ENCODE results near the gene WNT11.

The WNT11 gene

DNA sequence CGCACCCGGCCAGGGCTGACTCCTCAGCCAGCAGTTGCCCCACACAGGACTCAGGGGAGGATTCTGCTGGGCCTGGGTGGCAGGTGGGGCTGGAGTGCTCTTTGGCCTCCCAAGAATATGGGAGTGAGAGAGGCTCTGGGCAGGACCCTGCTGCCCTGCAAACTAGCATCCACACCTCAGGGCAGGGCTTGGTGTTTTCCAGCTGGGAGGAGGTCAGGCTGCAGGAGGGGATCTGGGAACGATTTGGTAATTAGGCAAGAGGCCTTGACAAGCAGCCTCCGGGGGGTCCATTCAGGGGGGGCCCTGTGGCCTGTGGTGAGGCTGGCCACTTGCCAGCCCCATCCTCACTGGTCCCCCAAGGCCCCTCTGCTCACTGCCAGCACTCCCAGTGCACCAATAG, 35.8 kb downstream of the WNT11 start:
- DNase-seq, result no peak

DNA sequence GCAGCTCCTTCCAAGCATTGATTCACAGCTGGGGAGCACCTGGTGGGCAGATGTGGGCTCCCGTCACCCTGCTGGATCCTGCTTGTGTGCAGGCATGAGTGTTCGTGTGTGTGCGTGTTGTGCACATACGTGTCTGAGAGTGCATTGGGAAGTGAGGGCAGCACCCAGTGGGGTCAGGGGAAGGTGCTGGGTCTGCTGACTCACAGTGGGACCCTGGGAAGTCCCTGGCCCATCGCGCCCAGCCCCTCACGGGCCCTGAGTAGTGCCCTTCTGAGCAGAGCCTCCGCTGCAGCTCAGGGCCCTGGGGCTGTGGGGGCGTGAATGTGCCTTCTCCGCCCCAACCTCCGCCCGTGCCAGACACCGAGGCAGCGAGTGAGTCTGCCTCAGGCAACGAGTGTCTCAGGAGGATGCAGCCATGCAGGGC, 36.8 kb downstream of the WNT11 start:
- DNase-seq, result no peak

DNA sequence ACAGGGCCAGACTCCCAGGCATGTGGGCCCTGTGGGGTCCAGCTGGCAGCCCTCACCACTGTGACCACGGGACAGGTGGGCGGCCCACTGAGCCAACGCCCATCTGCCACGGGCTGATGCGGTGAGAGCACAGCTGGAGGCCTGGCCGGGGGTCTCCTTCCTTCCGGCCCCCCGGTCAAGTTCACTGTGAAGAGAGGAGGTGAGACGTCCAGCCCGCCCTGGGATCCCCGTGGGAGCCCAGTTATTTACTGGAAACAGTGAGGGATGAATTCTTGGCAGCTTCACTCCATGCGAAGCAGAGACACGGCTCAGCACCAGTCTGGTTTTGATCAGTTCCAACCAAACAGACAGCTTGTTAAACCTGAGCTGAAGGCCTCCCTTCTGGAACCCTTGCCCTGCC, 38.7 kb downstream of the WNT11 start:
- DNase-seq, result no peak

DNA sequence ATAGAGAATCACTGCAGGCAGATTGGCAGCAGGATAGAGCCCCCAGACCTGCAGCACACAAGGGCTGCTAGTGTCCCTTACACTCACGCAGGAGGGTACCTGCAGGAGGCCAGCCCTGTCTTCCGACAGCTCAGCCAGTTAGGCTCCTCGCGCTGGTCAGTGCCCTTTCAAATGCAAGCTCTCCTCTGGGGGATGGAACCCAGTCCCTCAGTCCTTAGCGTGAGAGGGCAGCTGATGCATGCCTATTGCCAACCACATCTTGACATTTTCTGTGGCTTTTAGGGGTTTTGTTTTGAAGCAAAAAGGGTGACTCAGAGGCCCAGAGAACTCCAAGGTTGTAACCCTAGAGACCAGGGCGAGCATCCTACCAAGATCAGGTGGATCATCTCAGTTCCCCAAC, 40.0 kb downstream of the WNT11 start:
- DNase-seq, result no peak

DNA sequence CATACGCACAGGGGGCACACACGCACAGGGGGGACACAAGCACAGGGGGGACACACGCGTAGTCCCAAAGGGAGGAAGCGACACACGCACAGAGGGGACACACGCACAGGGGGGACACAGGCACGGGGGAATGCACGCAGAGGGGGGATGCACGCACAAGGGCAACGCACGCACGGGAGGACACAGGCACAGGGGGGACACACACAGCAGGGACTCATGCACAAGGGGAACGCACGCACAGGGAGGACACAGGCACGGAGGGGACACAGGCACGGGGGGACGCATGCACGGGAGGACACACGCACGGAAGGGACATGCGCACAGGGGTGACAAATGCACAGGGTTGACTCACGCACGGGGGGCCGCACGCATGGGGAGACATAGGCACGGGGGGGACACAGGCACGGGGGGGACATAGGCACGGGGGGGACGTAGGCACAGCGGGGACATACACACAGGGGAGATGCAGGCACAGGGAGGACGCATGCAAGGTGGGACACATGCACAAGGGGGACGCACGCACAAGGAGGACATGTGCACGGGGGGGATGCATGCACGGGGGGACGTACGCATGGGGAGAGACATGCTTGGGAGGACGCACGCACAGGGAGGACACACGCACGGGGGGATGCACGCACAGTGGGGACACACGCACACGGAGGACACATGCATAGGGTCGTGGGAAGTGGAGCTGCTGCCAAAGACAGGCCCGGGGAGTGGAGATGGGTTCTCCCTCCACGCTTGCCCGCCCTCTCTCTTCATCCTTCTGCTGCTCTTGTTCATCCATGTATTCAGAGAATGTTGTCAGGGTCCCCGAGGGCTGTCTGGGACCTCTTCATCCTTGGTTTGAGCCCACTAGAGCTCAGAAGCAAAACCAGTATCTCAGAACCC, 41.2 kb downstream of the WNT11 start:
- no peak for DNase-seq

DNA sequence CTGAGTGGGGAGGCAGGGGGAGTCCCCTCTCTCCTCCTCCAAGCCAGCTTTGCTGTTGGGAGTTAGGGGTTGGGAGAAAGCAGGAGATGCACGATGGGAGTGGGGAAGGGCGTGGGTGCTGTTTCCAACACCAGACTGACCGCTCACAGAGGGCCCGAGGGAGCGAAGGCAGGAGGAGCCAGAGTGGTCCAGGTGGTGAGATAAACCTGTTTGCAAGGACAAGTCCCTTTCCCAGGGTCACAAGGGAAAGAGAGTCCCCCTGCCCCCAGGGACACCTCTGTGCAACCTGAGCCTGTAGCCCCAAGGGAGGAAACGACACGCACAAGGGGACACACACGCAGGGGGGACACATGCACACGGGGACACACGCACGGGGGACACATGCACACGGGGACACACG, 42.2 kb downstream of the WNT11 start:
- no peak for DNase-seq

DNA sequence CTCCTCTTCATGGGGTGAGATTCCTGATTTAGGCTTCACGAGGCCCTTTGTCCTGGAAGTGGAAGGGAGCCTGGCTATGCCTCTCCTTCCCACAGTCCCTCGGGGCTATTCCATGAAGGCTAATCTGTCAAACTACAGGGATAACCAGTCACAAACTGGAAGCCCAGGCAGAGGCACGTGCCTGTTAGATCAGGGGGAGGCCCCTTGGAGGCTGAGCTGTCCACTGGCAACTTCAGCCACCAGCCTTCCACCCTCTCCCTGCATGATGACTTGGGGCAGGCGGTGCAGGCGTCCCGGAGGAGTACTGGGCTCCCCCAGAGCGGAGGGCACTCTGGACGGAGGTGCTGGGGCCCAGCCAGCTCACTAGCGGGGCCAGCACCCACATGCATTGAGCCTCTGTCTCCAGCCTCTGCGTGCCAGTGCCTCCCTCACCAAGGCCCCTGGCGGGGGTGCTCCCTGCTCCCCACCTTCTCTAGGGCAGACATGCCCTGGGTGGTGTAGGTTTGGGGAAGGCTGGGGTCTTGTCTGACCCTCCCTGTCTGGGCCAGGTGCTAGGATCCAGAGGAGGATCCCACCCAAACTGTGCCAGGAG, 42.9 kb downstream of the WNT11 start:
- no peak for DNase-seq

DNA sequence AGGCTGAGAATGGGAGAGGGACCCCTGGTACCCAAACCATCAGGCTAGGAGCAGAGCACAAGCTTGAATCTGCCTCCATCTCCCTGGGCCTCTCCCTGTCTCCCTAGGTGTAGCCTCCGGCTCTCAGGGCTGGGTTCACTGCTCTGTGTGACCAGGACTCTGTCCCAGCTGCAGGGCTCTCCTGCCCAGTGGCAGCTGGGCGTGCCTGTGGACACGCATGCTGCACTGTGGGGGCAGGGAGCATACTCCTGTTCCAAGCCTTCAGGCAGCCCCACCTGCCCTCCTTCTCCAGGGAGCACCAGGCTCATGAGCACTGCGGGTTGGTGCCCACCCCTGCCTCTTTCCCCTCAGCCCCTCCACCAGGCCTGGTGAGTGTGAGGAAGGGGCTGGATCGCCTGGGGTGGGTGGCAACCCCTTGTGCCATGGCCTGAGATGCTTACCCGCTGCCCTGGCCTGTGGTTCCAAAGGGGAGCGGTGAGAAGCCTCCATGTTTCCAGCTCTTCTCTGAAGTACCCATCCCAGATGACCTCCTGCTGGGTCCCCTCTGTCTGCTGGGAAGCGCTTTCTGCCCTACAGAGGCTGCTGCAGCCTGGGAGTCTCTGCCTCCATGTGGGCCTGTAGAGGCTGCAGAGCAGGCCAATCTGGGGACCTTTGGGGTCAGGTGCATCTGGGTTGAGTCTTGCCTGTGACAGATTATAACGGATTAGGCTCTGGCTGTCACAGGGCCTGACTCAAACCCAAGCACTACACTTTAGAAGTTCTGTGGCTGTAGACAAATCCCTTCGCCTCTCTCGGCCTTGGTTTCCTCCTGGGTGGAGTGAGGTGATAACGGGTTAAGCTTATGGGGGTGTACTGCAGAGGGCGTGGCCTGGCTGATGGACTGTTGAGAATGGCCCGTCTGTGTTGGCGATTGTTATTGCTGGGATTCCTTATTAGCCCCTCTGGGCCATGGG, 43.7 kb downstream of the WNT11 start:
- DNase-seq, result no peak

DNA sequence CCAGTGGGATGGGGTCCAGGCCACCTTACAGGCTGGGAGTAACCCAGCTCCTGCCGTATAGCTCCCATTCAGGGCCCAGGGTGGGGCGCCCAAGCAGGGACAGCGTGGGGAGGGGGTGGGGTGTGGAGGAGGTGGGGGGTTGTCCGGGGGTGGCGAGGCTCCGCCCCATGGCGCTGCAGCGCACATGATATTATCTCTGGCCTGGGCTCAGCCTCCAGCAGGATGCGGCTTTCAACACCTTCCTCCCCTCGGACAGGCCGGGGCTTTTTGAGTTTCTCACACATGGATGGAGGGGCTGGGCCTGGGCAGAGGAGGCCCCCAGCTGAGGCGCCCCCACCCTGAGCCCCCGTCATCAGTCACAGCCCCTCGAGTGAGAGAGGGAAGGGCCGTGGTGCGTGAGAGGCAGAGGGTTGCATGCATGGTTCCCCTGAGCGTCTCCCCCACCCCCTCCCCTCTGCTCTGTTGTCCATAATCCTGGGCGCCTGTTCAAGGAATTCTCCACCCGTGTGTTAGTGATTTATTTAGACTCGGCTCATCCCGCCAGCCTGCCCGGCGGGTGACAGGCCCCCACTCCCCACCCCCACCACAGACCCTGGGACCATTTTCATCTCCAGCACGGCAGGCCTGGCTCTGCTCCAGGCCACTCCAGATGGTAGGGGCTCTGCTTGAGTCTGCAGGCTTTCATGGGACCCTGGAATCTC, 44.9 kb downstream of the WNT11 start:
- DNase-seq, result no peak

DNA sequence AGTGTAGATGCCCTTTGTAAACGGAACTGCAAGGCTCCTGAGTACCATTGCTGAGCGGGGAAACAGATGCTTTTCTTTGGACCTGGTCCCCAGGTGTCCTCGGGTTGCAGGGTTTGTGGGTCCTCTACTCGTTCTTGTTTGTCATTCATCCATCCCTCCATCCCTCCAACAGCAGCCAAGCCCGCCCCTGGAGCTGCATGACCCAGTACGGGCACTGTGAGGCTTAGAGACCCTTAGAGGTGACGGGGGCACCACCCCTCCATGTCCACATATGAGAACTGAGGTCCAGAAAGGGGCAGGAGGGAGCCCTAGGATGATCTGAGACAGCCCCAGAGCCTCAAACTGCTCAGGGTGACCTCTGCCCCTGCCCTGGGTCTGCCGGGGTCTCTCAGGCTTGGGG, 45.4 kb downstream of the WNT11 start:
- DNase-seq, result no peak

DNA sequence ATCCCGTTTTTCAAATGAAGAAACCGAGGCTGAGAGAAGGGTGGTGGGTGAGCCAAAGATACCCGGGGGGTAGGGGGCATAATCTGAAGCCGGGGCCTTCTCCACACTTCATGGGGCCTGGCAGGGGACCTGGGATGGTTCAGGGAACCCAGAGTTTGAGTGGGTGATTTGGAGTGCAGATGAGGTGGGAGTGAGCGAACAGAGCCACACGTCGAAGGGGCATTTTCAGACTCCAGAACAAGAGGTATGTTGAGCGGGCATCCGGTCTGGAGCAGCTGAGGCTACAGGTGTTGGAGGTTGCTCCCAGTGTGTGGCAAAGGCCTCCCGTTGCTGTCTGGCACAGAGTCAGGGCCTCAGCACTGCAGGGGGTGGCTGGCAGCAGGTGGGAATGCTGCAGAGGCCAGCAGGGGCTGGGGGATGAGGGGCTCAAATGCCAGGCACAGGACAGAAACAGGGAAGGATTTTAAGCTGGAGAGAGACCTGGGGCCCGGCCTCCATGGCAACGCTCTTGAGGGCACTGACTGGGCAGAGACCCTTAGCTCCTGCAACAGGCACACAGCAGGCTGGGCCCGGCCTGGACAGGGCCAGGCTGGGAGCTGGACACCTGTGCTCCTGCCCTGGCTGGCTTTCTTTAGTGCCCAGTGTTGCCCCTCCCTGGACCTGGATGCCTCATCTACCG, 46.2 kb downstream of the WNT11 start:
- no peak for DNase-seq

DNA sequence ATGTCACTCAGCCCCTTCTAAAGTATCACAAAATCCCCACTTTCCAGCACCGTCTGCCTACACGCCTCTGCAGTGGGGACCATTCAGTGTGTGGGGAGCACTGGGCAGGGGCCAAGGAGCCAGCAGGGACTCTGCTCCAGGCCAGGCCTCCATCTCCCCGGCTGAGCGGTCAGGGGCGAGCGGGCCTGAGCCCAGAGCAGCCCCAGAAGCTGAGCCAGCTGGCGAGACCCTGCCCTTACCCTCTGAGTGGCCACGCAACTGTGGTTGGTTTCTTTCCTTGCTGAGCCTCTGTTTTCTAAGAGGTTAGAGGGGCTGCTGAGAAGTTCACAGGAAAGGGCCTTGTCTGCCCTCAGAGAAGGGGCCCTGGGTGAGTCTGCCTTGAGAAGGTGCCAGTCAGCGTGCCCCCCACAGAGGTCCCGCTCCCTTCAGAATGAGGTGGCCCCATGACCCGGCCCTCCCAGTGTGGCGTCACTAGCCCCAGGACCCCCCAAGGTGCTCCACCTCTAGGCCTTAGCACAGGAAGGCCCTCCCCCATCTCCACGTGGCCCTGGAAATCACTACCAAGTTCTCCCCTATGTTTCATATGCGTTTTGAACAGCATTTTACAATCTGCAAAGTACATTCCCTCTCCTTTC, 46.9 kb downstream of the WNT11 start:
- no peak for DNase-seq

DNA sequence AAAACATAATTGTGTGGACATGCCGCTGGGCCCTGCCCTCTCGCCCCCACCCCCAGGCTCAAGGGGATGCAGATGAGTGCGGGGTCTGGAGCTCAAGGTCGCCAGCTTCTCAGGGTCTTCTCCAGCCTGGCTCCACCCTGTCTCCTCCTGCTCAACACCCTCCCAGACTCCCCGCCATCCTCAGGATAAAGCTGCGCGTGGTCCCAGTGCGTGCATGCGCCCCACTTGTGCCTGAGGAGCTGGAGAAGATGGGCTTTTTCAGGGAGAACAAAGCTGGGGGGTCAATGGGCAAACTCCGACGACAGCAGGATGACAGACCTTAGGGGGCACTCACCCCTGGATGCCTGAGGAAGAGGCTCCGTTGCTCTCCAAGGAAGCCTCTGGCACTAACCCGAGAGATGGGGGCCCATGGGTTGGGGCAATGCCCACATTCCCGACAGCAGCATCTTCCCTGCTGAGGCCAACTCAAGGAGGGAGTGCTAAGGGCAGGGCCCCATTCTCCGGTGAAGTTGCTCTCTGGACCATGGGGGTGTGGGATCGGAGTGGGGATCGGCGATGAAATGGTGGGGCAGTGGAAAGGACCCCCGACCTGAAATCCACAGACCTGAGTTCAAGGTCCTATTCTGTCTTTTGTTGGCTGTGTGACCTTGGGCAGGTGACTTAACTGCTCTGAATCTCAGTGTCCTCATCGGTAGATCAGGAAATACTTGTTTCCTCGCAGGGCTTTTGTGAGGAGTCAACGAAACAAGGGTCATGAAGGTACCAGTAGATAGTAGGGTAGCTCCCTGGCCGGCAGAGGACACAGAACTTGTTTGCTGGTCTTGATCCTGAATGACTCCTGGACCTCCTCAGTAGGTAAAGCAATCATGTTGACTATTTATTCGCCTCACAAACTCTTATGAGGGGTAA, 47.7 kb downstream of the WNT11 start:
- DNase-seq, result no peak

DNA sequence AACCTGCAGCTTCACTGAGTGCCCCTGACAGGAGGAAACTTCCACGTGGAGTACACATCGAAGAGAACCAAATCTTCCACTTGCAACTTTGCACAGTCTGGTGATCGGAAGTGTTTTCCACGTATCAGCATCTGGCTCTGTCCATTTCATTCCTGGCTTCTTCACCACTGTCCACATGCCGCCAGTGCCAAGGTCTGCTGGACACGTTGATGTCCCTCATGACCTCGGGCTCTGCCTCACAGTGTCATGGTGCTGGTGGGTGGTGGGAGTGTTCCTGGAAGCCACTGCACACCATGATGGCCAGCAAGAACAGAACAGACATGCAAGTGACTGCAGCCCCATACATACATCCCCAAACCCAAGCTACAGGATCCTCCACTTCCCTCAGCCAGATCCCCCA, 48.4 kb downstream of the WNT11 start:
- DNase-seq, result no peak

DNA sequence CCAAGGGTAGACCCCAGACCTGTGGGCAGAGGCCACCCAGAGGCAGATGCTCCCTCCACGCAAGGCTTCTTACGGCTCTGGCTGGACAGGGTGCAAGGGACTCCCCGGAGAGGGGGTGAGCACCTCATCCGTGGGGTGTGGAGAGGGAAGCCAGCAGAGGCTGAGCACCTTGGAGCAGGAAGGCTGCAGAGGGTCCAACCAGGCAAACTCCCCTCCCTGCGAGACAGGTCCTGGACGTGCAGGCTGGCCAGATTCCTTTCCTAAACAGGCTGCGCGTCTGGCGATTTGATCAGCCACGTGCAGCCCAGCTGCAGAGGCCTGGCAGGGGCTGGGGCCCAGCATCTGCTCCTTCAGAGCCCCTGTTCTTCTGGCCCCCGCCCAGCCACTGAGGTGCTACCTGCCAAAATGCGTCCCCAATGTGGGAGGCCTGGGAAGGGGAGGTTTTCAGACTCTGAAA, 49.3 kb downstream of the WNT11 start:
- no peak for DNase-seq

DNA sequence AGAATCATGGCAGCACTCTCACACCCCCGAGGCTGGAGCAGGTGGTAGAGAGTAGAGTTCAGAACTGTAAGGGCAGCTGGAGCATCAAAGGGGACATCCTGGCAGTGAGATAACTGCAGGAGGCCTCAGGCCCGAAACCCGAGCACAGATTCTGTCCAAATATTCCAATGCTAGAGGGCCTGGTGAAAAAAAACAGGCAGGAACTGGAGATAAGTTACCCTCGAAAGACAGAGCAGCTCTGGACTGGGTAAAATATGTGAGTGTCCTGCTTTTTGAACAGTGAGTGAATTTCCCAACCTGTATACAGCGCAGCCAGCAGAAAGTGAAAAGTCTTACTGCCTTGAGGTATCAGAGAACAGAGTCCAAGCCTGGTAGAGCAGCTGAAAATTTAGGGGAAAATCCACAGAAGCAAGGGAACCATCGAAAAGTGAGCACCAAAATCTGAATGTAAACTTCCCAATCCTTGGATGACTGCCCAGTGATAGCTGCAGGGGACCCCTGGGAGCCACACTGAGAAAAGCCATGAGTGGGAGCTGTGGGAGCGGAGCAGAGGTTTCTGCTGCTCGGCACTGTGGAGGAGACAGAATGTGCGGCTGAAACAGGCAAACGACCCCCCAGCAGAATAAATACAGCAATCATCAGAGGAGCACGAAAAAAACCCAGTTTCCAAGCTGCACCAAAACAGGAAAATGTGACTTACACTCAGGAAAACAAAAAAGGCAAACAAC, 50.6 kb downstream of the WNT11 start:
- DNase-seq, result no peak

DNA sequence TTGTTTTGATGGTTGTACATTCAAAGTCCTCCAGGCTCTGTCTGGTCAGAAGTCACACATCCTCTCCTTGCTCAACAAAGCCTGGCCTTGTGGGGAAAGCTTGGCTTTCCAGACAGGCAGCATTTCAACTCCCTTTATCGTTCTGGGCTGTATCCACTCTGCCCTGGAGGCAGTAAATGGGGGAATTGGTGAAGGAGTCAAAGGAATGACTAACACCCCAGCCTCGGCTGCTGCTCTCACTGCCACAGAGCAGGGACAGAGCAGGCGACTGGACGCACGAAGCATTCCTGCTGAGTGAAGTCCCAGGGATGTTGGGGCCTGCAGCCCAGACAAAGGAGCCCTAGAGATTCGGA, 52.8 kb downstream of the WNT11 start:
- DNase-seq, result no peak

DNA sequence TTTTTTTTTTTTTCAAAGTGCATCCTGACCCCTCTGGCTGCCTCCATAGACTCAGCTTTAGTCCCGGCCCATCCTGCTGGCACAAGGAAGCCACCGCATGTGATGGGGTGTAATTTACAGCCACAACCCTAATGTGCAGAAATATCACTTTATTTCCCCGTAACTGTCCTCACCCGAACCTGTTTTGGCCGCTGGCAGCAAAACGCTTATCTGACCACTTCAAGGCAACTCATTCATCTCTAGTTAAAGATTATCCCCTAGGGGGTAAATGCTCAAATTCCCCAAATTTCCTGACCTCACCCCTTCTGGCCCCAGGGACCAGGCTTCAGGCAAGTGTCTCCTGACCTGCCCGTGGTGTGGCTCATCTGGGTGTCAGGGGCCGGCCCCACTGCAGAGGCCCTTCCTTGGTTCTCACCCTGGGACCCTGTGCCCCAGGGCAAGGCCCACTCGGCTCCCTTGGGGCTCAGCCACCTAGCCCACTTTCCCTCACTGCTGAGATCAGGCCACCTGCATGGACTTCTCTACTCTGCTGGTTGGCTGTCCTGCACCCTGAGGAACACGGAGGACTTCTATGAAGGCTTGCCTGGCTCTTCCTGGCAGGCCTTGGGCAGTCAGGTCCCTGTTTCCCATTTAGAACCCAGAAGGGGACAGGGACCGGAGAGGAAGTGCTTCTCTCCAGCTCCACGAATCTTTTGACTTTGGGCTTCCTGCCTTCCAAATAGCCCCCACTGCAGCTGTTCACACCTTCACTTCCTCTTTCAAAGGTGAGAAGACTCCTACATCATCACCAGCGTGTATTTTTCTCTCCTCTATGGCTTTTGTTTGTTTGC, 53.3 kb downstream of the WNT11 start:
- no peak for DNase-seq

DNA sequence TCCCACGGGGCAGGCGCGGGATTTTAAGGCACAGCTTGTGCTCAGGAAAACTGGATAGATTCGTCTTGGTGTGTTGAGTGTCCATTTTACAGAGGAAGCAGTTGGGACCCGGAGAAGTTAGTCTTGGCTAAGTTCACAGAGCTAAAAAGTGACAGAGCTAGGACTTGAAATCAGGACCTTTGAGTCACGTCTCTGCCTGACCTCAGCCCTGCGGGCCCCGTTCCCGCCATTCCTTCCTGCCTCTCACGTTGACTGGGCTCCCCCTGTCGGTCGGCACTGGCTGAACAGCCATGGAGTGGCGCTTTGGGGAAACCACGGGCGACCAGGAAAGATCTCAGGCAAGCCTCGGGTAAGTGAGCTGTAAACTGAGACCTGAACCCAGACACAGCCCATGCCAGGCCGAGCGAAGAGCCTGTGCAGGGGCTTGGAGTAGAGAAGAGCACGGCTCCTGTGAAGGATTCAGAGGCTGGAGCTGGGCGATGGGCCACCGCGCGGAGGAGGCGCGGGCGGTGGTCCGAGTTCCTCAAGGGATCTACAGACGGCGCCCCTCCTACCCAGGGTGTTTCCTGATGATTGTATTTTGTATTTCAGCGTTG, 54.1 kb downstream of the WNT11 start:
- DNase-seq, result peak; percentile 92

Measured in suppressor macrophage treated with lipopolysaccharide for 4 hours (primary cell).